IMR-90 (cell line): ENCODE results near the gene VMAC. TPM values are rescaled to one million over a fixed set of nuclear protein-coding genes. Genes with fewer than 3 reads are reported as not detected.

Experiments
- ATAC-seq: fragments of 200-7000 bp; cut with Tn5 transposase; 2 replicates; pipeline ENCODE4 v1.9.1; 2020; ENCODE audit warnings: low read depth, mild to moderate bottlenecking, moderate library complexity
- BruUV-seq: library from RNA; stranded (reverse); fragments of 400-500 nt; replicated peaks from 2 replicates; lab custom pipeline; 2021; lab: Mats Ljungman, UMichigan
- CTCF ChIA-PET: fragments of 300-600 bp; formaldehyde crosslinking; extraction: SDS; loops from one replicate; lab custom pipeline; 2021; ENCODE audit warnings: antibody characterized with exemption; lab: Yijun Ruan, JAX
- POLR2A ChIA-PET: fragments of 300-600 bp; sonication (Branson Sonifier 250); formaldehyde crosslinking; loops from one replicate; lab custom pipeline; 2022; ENCODE audit warnings: antibody characterized with exemption; ENCODE audit not compliant: unreplicated experiment; lab: Charles Lee
- DNase-seq: peaks from one replicate; pipeline ENCODE4 v3.0.0; 2013
- H2AFZ ChIP-seq: replicated peaks from 2 replicates; pipeline ENCODE3; 2013; ENCODE audit warnings: low read length, mild to moderate bottlenecking; ENCODE audit not compliant: poor library complexity
- H2AK5ac ChIP-seq: 2 replicates; pipeline ENCODE4 v1.6.1; 2013; ENCODE audit warnings: low read depth, low read length, inconsistent platforms
- H2AK9ac ChIP-seq: replicated peaks from 2 replicates; pipeline ENCODE3; 2013; ENCODE audit warnings: mild to moderate bottlenecking, low read depth, low read length, moderate library complexity; ENCODE audit not compliant: poor library complexity
- H2BK120ac ChIP-seq: 2 replicates; pipeline ENCODE4 v1.6.1; 2013; ENCODE audit warnings: low read depth, low read length, inconsistent platforms
- H2BK15ac ChIP-seq: 3 replicates; pipeline ENCODE4 v1.6.1; 2013; ENCODE audit warnings: low read depth, low read length, inconsistent platforms
- H2BK20ac ChIP-seq: 2 replicates; pipeline ENCODE4 v1.6.1; 2013; ENCODE audit warnings: low read depth, mild to moderate bottlenecking, inconsistent platforms, low read length, moderate library complexity
- H2BK5ac ChIP-seq: 2 replicates; pipeline ENCODE4 v1.6.1; 2013; ENCODE audit warnings: mild to moderate bottlenecking, low read depth, low read length, inconsistent platforms; ENCODE audit not compliant: poor library complexity, severe bottlenecking
- H3K14ac ChIP-seq: replicated peaks from 2 replicates; pipeline ENCODE4 v1.6.1; 2013; ENCODE audit warnings: low read depth, low read length, inconsistent platforms
- H3K18ac ChIP-seq: 2 replicates; pipeline ENCODE4 v1.6.1; 2013; ENCODE audit warnings: low read depth, low read length, control low read depth
- H3K23ac ChIP-seq: 2 replicates; pipeline ENCODE4 v1.6.1; 2013; ENCODE audit warnings: low read depth, low read length, inconsistent platforms
- H3K27ac ChIP-seq: 2 replicates; pipeline ENCODE4 v1.5.1; 2013; ENCODE audit warnings: mild to moderate bottlenecking, control low read depth, low read length; ENCODE audit not compliant: insufficient read depth
- H3K27me3 ChIP-seq: 2 replicates; pipeline ENCODE4 v1.6.1; 2013; ENCODE audit warnings: low read length; ENCODE audit not compliant: control insufficient read depth, insufficient read depth
- H3K36me3 ChIP-seq: 2 replicates; pipeline ENCODE4 v1.6.1; 2013; ENCODE audit warnings: low read length, mixed read lengths; ENCODE audit not compliant: control insufficient read depth, insufficient read depth
- H3K4ac ChIP-seq: 2 replicates; pipeline ENCODE4 v1.6.1; 2013; ENCODE audit warnings: low read depth, low read length, inconsistent platforms
- H3K4me1 ChIP-seq: 2 replicates; pipeline ENCODE4 v1.6.1; 2013; ENCODE audit warnings: low read length, mixed read lengths; ENCODE audit not compliant: control insufficient read depth, insufficient read depth
- H3K4me2 ChIP-seq: 2 replicates; pipeline ENCODE4 v1.6.1; 2013; ENCODE audit warnings: low read depth, mild to moderate bottlenecking, control low read depth, low read length, moderate library complexity
- H3K4me3 ChIP-seq: 2 replicates; pipeline ENCODE4 v1.5.1; 2013; ENCODE audit warnings: low read depth, mild to moderate bottlenecking, control low read depth, low read length, moderate library complexity; ENCODE audit not compliant: insufficient read depth
- H3K56ac ChIP-seq: 2 replicates; pipeline ENCODE4 v1.6.1; 2013; ENCODE audit warnings: low read length, inconsistent platforms; ENCODE audit not compliant: insufficient read depth; ENCODE audit errors: extremely low read depth
- H3K79me1 ChIP-seq, 2 experiments: 2 replicates each; pipeline ENCODE4 v1.6.1; 2013; ENCODE audit warnings: low read length in 2 of 2, inconsistent platforms in 1 of 2, low read depth in 1 of 2
- H3K9ac ChIP-seq: 2 replicates; pipeline ENCODE4 v1.6.1; 2013; ENCODE audit warnings: low read depth, low read length, control low read depth
- H3K9me1 ChIP-seq: 2 replicates; pipeline ENCODE4 v1.6.1; 2013; ENCODE audit warnings: low read length, inconsistent platforms; ENCODE audit not compliant: insufficient read depth
- H3K9me3 ChIP-seq: 2 replicates; pipeline ENCODE4 v1.6.1; 2013; ENCODE audit warnings: low read length; ENCODE audit not compliant: control insufficient read depth, insufficient read depth
- H4K20me1 ChIP-seq: 2 replicates; pipeline ENCODE4 v1.6.1; 2013; ENCODE audit warnings: low read length, inconsistent platforms; ENCODE audit not compliant: insufficient read depth
- H4K5ac ChIP-seq: 2 replicates; pipeline ENCODE4 v1.6.1; 2013; ENCODE audit warnings: mild to moderate bottlenecking, low read depth, low read length, control low read depth
- H4K8ac ChIP-seq, 2 experiments: 2 replicates each; pipeline ENCODE4 v1.6.1; 2013; ENCODE audit warnings: low read depth in 2 of 2, low read length in 2 of 2, control low read depth in 1 of 2, inconsistent platforms in 1 of 2
- H4K91ac ChIP-seq: 2 replicates; pipeline ENCODE4 v1.6.1; 2013; ENCODE audit warnings: low read depth, low read length, inconsistent platforms; ENCODE audit not compliant: insufficient read depth
- BHLHE40 ChIP-seq: fragments of 150-350 bp; IDR thresholded peaks from 2 replicates; pipeline ENCODE4 v1.6.1; 2016; ENCODE audit warnings: mild to moderate bottlenecking, low read depth, low read length
- CEBPB ChIP-seq: IDR thresholded peaks from 2 replicates; pipeline ENCODE4 v1.6.1; 2012; ENCODE audit warnings: low read depth, low read length, improper control_type of control experiment
- CHD1 ChIP-seq: IDR thresholded peaks from 2 replicates; pipeline ENCODE4 v1.6.1; 2012; ENCODE audit warnings: low read depth, low read length, improper control_type of control experiment
- CTCF ChIP-seq: conservative IDR thresholded peaks from 2 replicates; pipeline ENCODE4 v1.5.1; 2012; ENCODE audit warnings: mild to moderate bottlenecking, low read depth, low read length, improper control_type of control experiment
- ELK1 ChIP-seq: fragments of 150-350 bp; IDR thresholded peaks from 2 replicates; pipeline ENCODE4 v1.6.1; 2016; ENCODE audit warnings: low read depth, mild to moderate bottlenecking, low read length, moderate library complexity, borderline replicate concordance
- FOS ChIP-seq: fragments of 150-350 bp; IDR thresholded peaks from 2 replicates; pipeline ENCODE4 v1.6.1; 2016; ENCODE audit warnings: low read depth, low read length
- MAFK ChIP-seq: IDR thresholded peaks from 2 replicates; pipeline ENCODE4 v1.6.1; 2012; ENCODE audit warnings: low read depth, low read length, improper control_type of control experiment
- MAZ ChIP-seq: IDR thresholded peaks from 2 replicates; pipeline ENCODE4 v1.6.1; 2012; ENCODE audit warnings: low read depth, mild to moderate bottlenecking, low read length, improper control_type of control experiment, moderate library complexity, borderline replicate concordance
- MXI1 ChIP-seq: IDR thresholded peaks from 2 replicates; pipeline ENCODE4 v1.6.1; 2012; ENCODE audit warnings: low read depth, mild to moderate bottlenecking, low read length, moderate library complexity, borderline replicate concordance
- NFE2L2 ChIP-seq: fragments of 150-350 bp; IDR thresholded peaks from 2 replicates; pipeline ENCODE4 v1.6.1; 2016; ENCODE audit warnings: low read depth, mild to moderate bottlenecking, low read length
- POLR2A ChIP-seq: IDR thresholded peaks from 2 replicates; pipeline ENCODE4 v1.6.1; 2012; ENCODE audit warnings: mild to moderate bottlenecking, low read depth, low read length
- RAD21 ChIP-seq: IDR thresholded peaks from 2 replicates; pipeline ENCODE4 v1.6.1; 2012; ENCODE audit warnings: low read length, improper control_type of control experiment
- RCOR1 ChIP-seq: IDR thresholded peaks from 2 replicates; pipeline ENCODE4 v1.6.1; 2012; ENCODE audit warnings: mild to moderate bottlenecking, low read length, improper control_type of control experiment; ENCODE audit not compliant: insufficient replicate concordance
- SMC3 ChIP-seq: fragments of 150-350 bp; IDR thresholded peaks from 2 replicates; pipeline ENCODE4 v1.6.1; 2016; ENCODE audit warnings: low read depth, mild to moderate bottlenecking, antibody characterized with exemption, low read length, moderate library complexity
- USF2 ChIP-seq: fragments of 150-350 bp; IDR thresholded peaks from 2 replicates; pipeline ENCODE4 v1.6.1; 2017; ENCODE audit warnings: mild to moderate bottlenecking, antibody characterized with exemption, low read length, low read depth
- WGBS, 2 experiments: methylation state at CpG; one replicate each; pipeline versions ENCODE4 v1.1.5 to v1.1.7; 2013; ENCODE audit warnings: missing lambda C conversion rate in 2 of 2; ENCODE audit not compliant: insufficient read length in 1 of 2; ENCODE audit errors: extremely low coverage in 2 of 2; 5-methylcytosine and 5-hydroxymethylcytosine counted together
- dilution Hi-C: fragments of 300-500 bp; cut with HindIII; formaldehyde crosslinking; loops from one replicate; pipeline ENCODE4 v1.14.3; 2018; ENCODE audit warnings: low sequenced_read_pairs; ENCODE audit not compliant: unreplicated experiment
- in situ Hi-C: fragments of 300-500 bp; cut with MboI; formaldehyde crosslinking; loops from 3 replicates; pipeline ENCODE4 v1.14.3; 2019; ENCODE audit warnings: low sequenced_read_pairs, inconsistent platforms, mixed read lengths
- intact Hi-C: fragments of 100-400 bp; cut with micrococcal nuclease; formaldehyde crosslinking; loops from 2 replicates; pipeline ENCODE4 v1.10.0; 2022
- polyA plus RNA-seq, 3 experiments: library from polyadenylated mRNA; depleted of rRNA; stranded (reverse); fragments of >200 nt; gene quantifications; 2 replicates each; pipeline ENCODE4 v1.2.3, GENCODE V29; 2012; ENCODE audit warnings: low replicate concordance in 1 of 3
- total RNA-seq: library from RNA; depleted of rRNA; stranded (reverse); fragments of >200 nt; gene quantifications from 2 replicates; pipeline ENCODE4 v1.2.3, GENCODE V29; 2012

VMAC gene
- total and polyA plus RNA-seq, 2 of the 4 experiments (the other 2 are of a cell fraction): 1.4 to 3.1 TPM

- H2AK9ac ChIP-seq: no peak overlapping the region
- DNase-seq: no peak
- no peak for TF ChIP-seq BHLHE40
- no peak for TF ChIP-seq CTCF
- no peak for TF ChIP-seq POLR2A
- TF ChIP-seq ELK1: no peak
- no peak for TF ChIP-seq MAZ
- no peak for TF ChIP-seq CEBPB
- no peak for TF ChIP-seq MXI1
- no peak for TF ChIP-seq NFE2L2
- TF ChIP-seq CHD1: no peak
- TF ChIP-seq SMC3: no peak
- TF ChIP-seq USF2: no peak
- no peak for TF ChIP-seq RAD21
- no peak for TF ChIP-seq MAFK
- TF ChIP-seq FOS: no peak
- TF ChIP-seq RCOR1: no peak
These were observed 23.0 kb upstream of the VMAC start for GRCh38 chr19:5881543-5882299.

More at GRCh38 chr19:5881543-5882299, 23.0 kb upstream of the VMAC start:
- ATAC-seq: no peak
- H3K36me3 ChIP-seq: no peaks in the 10 kb centered on the region
- intact Hi-C loops: no loop called here
- H2AFZ ChIP-seq: no peak overlapping the region
- H2BK20ac ChIP-seq: peak overlapping the region; percentile 6; the same call in 1 of the 2 replicates
- no TSS peak for BruUV-seq
- H3K9ac ChIP-seq: no peak overlapping the region
- in situ Hi-C loops: no loop called here
- no peak overlapping the region for H4K5ac ChIP-seq
- H3K27ac ChIP-seq: no peak overlapping the region
- no peak overlapping the region for H3K4me2 ChIP-seq
- H4K20me1 ChIP-seq: no peaks in the 10 kb centered on the region
- H3K23ac ChIP-seq: no peak overlapping the region
- no peaks in the 10 kb centered on the region for H3K79me1 ChIP-seq
- no peak overlapping the region for H3K18ac ChIP-seq
- ChIA-PET POLR2A (no interaction called here), CTCF (no interaction called here)
- no peak overlapping the region for H2BK5ac ChIP-seq
- no peak overlapping the region for H3K4ac ChIP-seq
- 59% methylated on average over 4 of the region's 19 CpGs; no CpG with 5 or more reads in 1 of the 2 experiments for WGBS, 2 experiments
- no peak overlapping the region for H3K56ac ChIP-seq
- peak overlapping the region; percentile 36; the same call in 1 of the 2 replicates for H2AK5ac ChIP-seq
- H4K91ac ChIP-seq: 0 out of 2 replicates have a peak overlapping the region, but pooled peaks have one; percentile 7
- peak overlapping the region; percentile 12; the same call in 2 of the 3 replicates for H2BK15ac ChIP-seq
- dilution Hi-C loops: no loop called here
- H2BK120ac ChIP-seq: peak overlapping the region; percentile 14
- H3K9me3 ChIP-seq: no peaks in the 10 kb centered on the region
- H3K27me3 ChIP-seq: no peaks in the 10 kb centered on the region
- no peak overlapping the region for H3K4me3 ChIP-seq
- no peak overlapping the region for H4K8ac ChIP-seq
- peaks cover 5% of the 10 kb centered on the region; the same call in 1 of the 2 replicates for H3K9me1 ChIP-seq
- no peak overlapping the region for H3K14ac ChIP-seq
- peaks cover 13% of the 10 kb centered on the region for H3K4me1 ChIP-seq
